ENCODE data around the gene KIAA1191.
A peak's percentile ranks its signal among the peaks of the same experiment; 100 is the strongest.

KIAA1191 gene

DNA sequence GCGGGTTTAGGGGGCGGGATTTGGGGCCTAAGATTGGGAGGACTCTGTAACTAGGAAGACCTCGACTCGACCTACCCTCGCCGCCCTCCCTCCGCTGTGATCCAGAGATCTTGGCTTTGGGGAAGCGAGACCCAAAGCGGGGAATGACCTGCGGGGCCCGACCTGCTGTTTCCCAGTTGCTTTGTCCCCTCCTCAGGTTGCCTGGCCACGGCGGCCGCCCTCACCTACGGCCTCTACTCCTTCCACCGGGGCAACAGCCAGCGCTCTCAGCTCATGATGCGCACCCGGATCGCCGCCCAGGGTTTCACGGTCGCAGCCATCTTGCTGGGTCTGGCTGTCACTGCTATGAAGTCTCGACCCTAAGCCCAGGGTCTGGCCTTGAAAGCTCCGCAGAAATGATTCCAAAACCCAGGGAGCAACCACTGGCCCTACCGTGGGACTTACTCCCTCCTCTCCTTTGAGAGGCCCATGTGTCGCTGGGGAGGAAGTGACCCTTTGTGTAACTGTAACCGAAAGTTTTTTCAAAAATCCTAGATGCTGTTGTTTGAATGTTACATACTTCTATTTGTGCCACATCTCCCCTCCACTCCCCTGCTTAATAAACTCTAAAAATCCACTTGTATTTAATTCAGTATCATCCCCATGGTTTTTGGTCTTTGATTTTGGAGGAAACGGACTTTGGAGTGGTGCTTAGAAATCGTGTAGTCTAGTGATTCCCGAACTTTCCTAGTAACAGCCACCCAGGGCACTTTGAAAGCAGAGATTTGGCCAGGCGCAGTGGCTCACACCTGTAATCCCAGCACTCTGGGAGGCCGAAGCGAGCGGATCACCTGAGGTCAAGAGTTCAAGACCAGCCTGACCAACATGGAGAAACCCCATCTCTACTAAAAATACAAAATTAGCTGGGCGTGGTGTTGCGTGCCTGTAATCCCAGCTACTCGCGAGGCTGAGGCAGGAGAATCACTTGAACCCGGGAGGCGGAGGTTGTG is 27.9 kb upstream of the KIAA1191 start:
- DNase-seq (ENCODE audit: low spot score), result peak; percentile 47

DNA sequence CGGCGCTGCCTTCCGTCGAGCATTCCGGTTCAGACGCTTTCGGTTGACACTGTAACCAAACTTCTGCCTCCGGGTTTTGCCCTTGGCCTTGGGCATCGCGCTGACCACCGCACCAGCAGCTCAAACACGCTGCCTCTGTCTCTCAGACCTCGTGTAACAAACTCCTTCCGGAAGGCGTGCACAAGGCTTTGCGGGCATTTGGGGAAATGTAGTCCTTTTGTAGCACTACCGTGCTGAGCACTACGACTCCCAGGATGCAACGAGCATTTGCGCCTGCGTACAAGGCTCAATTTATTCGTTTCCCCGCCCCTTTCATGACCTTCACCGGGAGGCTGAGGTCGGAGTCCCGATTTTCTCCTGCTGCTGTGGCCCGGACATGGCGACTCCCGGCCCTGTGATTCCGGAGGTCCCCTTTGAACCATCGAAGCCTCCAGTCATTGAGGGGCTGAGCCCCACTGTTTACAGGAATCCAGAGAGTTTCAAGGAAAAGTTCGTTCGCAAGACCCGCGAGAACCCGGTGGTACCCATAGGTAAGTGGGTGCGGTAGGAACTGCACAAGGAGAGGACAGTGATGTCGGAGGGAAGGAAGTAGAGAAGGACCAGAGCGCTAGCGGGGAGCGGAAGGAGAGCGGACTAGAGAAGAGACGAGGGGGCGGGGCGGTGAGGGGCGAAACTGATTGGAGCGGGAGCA is 27.0 kb upstream of the KIAA1191 start, which contains the start of the genes HIGD2A and NOP16:
HIGD2A (plus strand) TSS at position 308 of the 691 bp plus-strand sequence; CDS start at position 377, 69 bp downstream.
NOP16 (minus strand) TSS at position 155 of the 691 bp plus-strand sequence; CDS start at position 96, 59 bp downstream.
- DNase-seq (ENCODE audit: low spot score), result peak; percentile 97

DNA sequence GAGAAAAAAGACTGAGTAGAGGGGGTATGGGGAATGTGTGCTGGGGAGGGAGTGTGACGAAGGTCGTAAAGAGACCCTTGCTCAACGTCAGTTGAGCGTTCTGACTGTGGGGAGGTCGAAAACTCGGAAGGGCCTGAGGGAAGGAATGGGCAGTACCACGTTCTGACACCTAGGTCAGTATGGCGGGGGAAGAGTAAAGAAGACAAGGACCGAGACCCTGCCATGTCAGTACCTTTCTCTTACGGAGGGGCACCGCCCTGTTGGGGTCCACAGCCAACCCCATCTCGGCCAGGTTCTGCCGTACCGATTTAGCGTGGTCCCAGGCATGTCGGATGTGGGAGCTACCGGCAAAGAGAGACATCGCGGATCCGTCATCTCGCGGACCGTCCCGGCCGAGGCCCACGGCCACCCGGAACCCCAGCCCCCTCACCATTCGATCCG is 26.5 kb upstream of the KIAA1191 start:
- peak; percentile 36 for DNase-seq (ENCODE audit: low spot score)

- DNase-seq (ENCODE audit: low spot score), result no peak
Observed at GRCh38 chr5:176387384-176387925, 25.9 kb upstream of the KIAA1191 start.

DNA sequence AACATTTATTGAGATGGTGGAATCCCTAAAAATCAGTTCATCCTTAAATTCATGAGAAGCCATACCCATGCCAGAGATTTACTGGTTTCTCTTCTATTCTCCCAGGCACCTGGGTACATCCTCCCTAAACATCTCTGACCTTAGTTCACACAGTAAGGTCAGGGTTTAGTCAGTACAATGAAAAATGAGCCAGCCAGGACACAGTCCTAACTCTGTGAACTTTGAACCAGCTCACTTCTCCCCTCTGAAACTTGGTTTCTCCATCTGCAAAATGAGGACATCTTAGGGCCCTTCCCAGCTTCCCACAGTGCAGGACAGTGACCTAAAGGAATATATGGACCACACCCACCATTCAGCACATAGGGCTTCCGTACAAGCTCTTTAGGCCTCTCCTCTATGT is 24.9 kb upstream of the KIAA1191 start:
- no peak for DNase-seq (ENCODE audit: low spot score)

GRCh38 chr5:176384991-176385390 is 23.4 kb upstream of the KIAA1191 start:
- DNase-seq (ENCODE audit: low spot score), result no peak

DNA sequence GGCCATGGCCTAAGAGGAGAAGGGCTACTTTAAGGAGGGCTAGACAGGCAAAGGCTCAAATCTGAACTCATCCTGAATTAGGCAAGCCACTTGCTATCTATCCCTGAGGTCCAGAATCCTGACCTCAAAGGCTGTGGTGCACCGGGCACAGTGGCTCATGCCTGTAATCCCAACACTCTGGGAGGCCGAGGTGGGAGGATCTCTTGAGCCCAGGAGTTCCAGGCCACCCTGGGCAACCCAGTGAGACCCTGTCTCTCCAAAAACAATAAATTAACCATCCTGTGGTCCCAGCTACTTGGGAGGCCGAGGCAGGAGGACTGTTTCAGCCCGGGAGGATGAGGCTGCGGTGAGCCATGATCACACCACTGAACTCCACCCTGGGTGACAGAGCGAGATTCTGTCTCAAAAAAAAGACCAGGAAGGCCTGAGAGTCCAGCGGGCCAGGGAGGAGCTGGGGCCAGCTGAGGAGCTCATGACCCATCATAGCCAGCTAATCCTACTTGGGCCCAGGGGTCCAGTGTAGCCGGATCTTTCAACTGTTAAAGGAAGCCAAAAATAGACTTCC is 22.9 kb upstream of the KIAA1191 start:
- no peak for DNase-seq (ENCODE audit: low spot score)

DNA sequence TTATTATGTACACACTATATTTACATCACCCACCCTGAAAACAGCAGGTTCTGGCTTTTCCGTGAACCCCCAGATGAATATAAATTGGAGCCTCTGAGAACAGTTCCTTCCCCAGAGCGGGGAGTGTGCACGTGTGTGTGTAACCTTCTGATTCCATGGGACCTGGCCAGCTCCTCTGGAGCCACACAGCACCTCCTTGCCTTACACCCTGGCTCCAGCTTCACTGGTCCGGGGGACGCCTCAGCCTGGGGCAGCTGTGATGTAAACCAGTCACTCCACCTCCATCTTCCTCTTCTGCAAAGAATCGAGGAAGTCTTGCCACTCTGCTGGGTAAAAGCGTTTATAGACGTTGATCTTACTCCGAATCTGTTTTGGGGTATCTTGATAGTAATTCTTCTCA is 22.4 kb upstream of the KIAA1191 start:
- no peak for DNase-seq (ENCODE audit: low spot score)

DNA sequence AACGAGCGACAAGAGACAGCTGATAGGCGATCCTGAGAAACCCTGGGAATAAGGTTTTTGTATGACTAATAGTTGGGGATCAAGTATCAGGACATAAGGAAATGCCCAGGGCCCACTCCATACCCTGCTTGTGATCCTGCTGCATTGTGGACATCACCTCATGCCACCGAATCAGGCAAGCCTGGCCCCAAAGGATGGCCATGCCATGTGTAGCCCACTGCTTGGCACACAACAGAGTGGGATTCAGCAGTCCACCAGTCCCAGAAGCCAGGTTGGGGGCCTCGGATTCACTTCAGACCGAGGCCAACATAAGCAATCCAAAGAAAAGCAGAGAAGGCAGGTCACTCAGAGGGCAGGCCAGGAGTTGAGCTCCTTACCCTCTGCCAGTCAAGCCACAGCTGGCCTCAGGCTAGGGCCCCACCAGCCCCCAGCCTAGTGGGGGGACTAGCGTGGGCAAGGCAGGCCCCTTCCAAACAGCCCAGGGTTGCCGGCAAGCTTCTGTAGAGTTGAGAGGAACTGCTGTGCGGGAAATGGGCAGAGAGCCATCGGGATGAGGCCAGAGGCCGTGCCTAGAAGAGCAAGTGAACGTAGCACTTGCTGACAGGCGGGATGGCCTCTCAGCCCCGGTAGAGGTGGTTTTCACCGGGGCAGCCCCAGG is 21.8 kb upstream of the KIAA1191 start:
- no peak for DNase-seq (ENCODE audit: low spot score)

GRCh38 chr5:176382721-176383120 is 21.2 kb upstream of the KIAA1191 start:
- no peak for DNase-seq (ENCODE audit: low spot score)

DNA sequence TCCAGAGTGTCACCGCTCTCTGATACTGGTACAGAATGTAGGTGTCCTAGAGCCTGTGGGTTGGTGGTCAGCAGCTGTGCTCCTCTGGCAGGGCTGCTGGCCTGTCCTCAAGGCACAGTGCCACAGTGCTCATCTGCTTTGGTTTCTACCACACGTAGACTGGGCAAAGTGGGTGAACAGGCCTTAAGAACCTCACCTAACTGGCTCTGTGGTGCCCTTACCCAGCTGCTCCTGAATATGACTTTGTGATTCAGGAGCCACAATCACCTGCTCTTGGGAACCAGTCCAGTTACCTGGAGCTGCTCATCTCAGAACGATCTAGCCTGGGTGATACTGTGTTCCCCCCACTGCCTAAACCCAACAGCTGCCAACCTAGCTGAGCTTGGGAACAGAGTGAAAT is 20.4 kb upstream of the KIAA1191 start:
- no peak for DNase-seq (ENCODE audit: low spot score)

- peak; percentile 27 for DNase-seq (ENCODE audit: low spot score)
Observed at GRCh38 chr5:176381423-176381822, 19.9 kb upstream of the KIAA1191 start.

DNA sequence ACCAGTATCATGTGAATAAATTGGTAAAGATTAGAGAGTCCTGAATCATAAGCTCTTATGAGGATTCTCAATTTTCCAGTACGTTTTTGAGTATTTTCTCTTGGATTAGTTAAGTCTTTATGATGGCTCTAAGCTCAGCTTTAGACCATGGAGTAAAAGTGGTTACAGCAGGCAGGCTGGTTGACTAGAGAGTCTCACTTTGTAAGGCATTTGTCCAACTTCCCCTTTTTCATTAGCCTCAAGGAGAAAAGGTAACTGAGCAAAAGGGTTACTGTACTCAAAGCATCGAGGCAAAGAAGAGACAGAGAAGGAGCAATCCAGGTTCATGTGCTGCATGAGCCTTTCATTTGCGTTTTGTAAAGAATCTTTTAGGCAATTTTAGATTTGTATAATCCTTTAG is 18.3 kb upstream of the KIAA1191 start:
- DNase-seq (ENCODE audit: low spot score), result no peak

- no peak for DNase-seq (ENCODE audit: low spot score)
Observed at GRCh38 chr5:176373100-176373818, 11.7 kb upstream of the KIAA1191 start.

DNA sequence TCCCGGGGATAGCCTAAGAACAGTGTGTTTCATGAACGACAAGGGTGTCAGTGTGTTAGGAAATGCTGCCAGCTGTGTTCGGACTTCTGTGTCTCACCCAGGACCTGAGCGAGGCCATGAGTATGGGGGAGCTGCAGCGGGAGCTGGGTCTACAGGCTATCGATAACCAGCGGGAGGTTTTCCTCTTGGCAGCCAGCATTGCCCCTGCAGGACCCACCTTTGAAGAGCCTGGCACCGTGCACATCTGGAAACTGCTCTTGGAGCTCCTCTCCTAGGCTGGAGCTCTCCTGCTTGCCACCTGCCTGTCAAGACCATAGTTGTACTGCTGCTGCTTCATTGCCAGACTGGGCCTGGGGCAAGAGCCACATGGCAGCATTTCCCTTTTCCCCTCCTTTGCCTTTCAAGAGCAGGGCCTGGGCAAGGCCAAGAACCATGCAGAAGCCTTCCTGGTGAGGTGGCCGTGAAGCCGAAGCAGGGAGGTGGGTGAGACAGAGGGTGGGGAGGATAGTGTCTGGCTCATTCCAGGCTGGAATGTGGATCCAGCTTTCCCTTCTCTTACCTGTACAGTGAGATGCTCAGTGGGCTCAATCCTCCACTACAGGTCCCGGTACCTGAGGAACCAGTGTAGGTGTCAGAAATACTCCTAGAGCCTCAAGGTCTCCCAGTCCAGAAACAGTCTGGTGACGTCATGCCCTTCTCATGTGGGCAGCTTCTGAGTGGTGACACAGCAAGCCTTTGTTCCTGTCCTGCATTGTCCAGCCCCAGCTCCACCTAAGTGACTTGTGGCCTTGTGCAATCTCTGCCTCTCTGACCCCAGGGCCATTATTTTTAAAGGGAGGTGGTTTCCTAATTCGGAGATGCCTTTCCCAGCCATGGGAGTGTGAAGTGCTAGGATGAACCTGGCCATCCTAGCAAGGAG is 10.3 kb upstream of the KIAA1191 start:
- no peak for DNase-seq (ENCODE audit: low spot score)

DNA sequence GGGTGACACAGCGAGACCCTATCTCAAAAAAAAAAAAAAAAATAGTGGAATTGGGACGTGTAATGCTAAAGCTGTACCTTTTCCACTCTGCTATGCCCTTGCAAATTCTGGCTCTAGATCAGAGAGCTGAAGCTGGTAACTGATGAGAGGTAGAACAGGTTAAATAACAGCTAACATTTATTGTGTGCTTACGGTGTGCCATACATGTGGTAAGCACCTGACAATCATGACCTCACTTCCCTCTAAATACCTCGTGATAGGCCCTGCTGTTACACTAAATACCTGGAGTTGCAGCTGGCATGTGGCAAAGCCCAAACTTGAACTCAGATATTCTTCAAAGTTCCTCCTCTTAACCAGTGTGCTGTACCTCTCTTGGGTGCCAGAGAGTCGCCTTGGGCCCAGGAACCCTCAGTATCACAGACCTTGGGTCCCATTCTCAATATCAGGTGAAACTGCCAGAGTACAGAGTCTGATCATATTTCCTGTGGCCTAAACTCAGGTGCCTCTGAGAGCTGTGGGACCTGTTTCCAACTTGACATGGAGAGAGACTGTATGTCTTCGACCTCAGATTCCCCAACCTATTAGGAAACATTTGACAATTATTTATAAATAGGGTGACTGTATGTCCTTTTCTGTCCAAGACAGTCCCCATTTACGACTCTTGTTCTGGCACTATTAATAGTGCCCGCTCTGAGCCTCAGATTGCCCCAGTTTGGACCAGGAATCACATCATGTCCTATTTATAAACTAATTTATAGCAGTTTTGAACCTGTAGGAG is 8.6 kb upstream of the KIAA1191 start:
- DNase-seq (ENCODE audit: low spot score), result no peak

- DNase-seq (ENCODE audit: low spot score), result no peak
Observed at GRCh38 chr5:176368726-176369125, 7.2 kb upstream of the KIAA1191 start.

- DNase-seq (ENCODE audit: low spot score), result no peak
Observed at GRCh38 chr5:176366232-176366894, 4.8 kb upstream of the KIAA1191 start.
